K562 (cell line): ENCODE data around the gene LST1. TPM values are rescaled to one million over a fixed set of nuclear protein-coding genes. Genes with fewer than 3 reads are reported as not detected.

Experiments used
- ATF1 ChIP-seq, 2 experiments: fragments of 450-650 bp in 1 of 2; IDR thresholded peaks; 2 replicates each; pipeline ENCODE4 v1.6.1; 2016; ENCODE audit warnings: missing compliant biosample characterization in 1 of 2, missing genetic modification characterization in 1 of 2
- CBX5 ChIP-seq: IDR thresholded peaks from 2 replicates; pipeline ENCODE4 v1.6.1; 2014; ENCODE audit warnings: low read depth, borderline replicate concordance
- CREB1 ChIP-seq, 2 experiments: sonication (generic) in 1 of 2; formaldehyde crosslinking in 1 of 2; IDR thresholded peaks; 2 replicates each; pipeline versions ENCODE4 v1.6.1 to v1.8.0; 2012 to 2022; ENCODE audit warnings: inconsistent platforms in 1 of 2, mild to moderate bottlenecking in 1 of 2, missing genetic modification reagents in 1 of 2, moderate library complexity in 1 of 2
- CTCF ChIP-seq, 3 experiments: IDR thresholded peaks in 2 of 3; conservative IDR thresholded peaks in 1 of 3; 2 replicates each; pipeline ENCODE4 v1.5.1; 2011 to 2012; ENCODE audit warnings: low read length in 3 of 3, mild to moderate bottlenecking in 3 of 3, control low read depth in 2 of 3, improper control_type of control experiment in 1 of 3, inconsistent platforms in 1 of 3, low read depth in 1 of 3, mixed read lengths in 1 of 3, moderate library complexity in 1 of 3; ENCODE audit not compliant: insufficient read depth in 2 of 3
- GABPA ChIP-seq: fragments of 200-800 bp; sonication (Bioruptor generic); conservative IDR thresholded peaks from 2 replicates; pipeline ENCODE4 v1.6.1; 2016; ENCODE audit warnings: low read depth, missing genetic modification characterization, missing compliant biosample characterization
- GTF2E2 ChIP-seq: fragments of 200-800 bp; sonication (Bioruptor generic); IDR thresholded peaks from 2 replicates; pipeline ENCODE4 v1.6.1; 2016; ENCODE audit warnings: missing genetic modification characterization, missing compliant biosample characterization
- JUNB ChIP-seq: fragments of 450-650 bp; formaldehyde crosslinking; conservative IDR thresholded peaks from 2 replicates; pipeline ENCODE4 v1.4.0; 2020; ENCODE audit warnings: mild to moderate bottlenecking
- MAZ ChIP-seq, 2 experiments: fragments of 450-650 bp in 1 of 2; sonication (generic) in 1 of 2; formaldehyde crosslinking; IDR thresholded peaks in 1 of 2; conservative IDR thresholded peaks in 1 of 2; 2 replicates each; pipeline versions ENCODE4 v1.4.0 to v1.5.0; 2020; ENCODE audit warnings: mild to moderate bottlenecking in 1 of 2, missing genetic modification reagents in 1 of 2
- SMAD4 ChIP-seq: fragments of 250-450 bp; sonication (Bioruptor Pico); conservative IDR thresholded peaks from 2 replicates; pipeline ENCODE4 v1.8.0; 2021; ENCODE audit warnings: inconsistent platforms, mild to moderate bottlenecking, moderate library complexity
- TSHZ1 ChIP-seq: fragments of 250-450 bp; sonication (Bioruptor Pico); IDR thresholded peaks from 2 replicates; pipeline ENCODE4 v1.4.0; 2020; ENCODE audit warnings: mild to moderate bottlenecking, moderate library complexity
- VEZF1 ChIP-seq: fragments of 200-800 bp; sonication (Bioruptor generic); IDR thresholded peaks from 2 replicates; pipeline ENCODE4 v1.6.1; 2017; ENCODE audit warnings: missing genetic modification characterization, missing compliant biosample characterization
- ZNF76 ChIP-seq: fragments of 250-450 bp; sonication (Bioruptor Pico); IDR thresholded peaks from 2 replicates; pipeline ENCODE4 v1.4.0; 2020; ENCODE audit warnings: mild to moderate bottlenecking, moderate library complexity, borderline replicate concordance
- ZNF830 ChIP-seq: fragments of 250-450 bp; sonication (Bioruptor Pico); IDR thresholded peaks from 2 replicates; pipeline ENCODE4 v1.5.0; 2021; ENCODE audit warnings: mild to moderate bottlenecking
- polyA plus RNA-seq, 8 experiments: library from polyadenylated mRNA; depleted of rRNA in 4 of 8; stranded (reverse) in 5 of 8; unstranded in 3 of 8; fragments of >200 nt; fragmentation: Nextera tagmentation in 2 of 8; fragmentation: Illumina TruSeq in 1 of 8; extraction: Ambion mirVana in 2 of 8; extraction: Trizol in 1 of 8; gene quantifications; 2 replicates each; pipeline versions ENCODE4 v1.2.1 to v1.2.3, GENCODE V29; 2011 to 2014; ENCODE audit warnings: inconsistent platforms in 1 of 8, missing spikeins in 1 of 8
- total RNA-seq, 7 experiments: library from RNA; depleted of rRNA in 6 of 7; stranded (reverse); fragments of >200 nt in 6 of 7; fragmentation: Illumina TruSeq in 2 of 7; extraction: Trizol in 2 of 7; gene quantifications; 2 replicates each; pipeline versions ENCODE4 v1.2.1 to v1.2.3, GENCODE V29; 2011 to 2021; ENCODE audit warnings: low replicate concordance in 1 of 7
- TF ChIP-seq, protein P1 (sequence below): sonication (generic); formaldehyde crosslinking; IDR thresholded peaks from 2 replicates; pipeline ENCODE4 v1.8.1; 2023; ENCODE audit warnings: mild to moderate bottlenecking, missing genetic modification reagents
- TF ChIP-seq, protein P2 (sequence below): fragments of 250-450 bp; sonication (Bioruptor Pico); IDR thresholded peaks from 2 replicates; pipeline ENCODE4 v1.9.0; 2021; ENCODE audit warnings: mild to moderate bottlenecking

LST1 gene
- total and polyA plus RNA-seq, 9 of the 15 experiments (the other 6 are each of a cell fraction or from before 2014, with no cell fraction given) = 0.82 to 7.8 (median 1.7) TPM

GRCh38 chr6:31547727-31548543, 38.1 kb upstream of the LST1 start (continued):
- TF ChIP-seq GTF2E2 (tag) = peak; percentile 94
- no peak for TF ChIP-seq TSHZ1 (CRISPR knock-in tag)
- no peak for TF ChIP-seq ZNF76
- peak; percentile 51; the same call in 1 of the 2 replicates for TF ChIP-seq VEZF1 (CRISPR knock-in tag)
- TF ChIP-seq CREB1 (IDR thresholded peaks at IDR 0.05) = no peak
- peak; percentile 45; the same call in 1 of the 2 replicates for TF ChIP-seq CREB1 (CRISPR knock-in tag; IDR thresholded peaks at IDR 0.05)
- no peak for TF ChIP-seq ATF1 (CRISPR knock-in tag; IDR thresholded peaks at IDR 0.05)
- peak; percentile 68; the same call in 1 of the 2 replicates for TF ChIP-seq ATF1 (tag; IDR thresholded peaks at IDR 0.05)
- peak; percentile 57; the same call in 1 of the 2 replicates for TF ChIP-seq SMAD4 (CRISPR knock-in tag)
- peak; percentile 85; the same call in 1 of the 2 replicates for TF ChIP-seq GABPA (tag)
- TF ChIP-seq CTCF (IDR thresholded peaks at IDR 0.05 in 2 of 3, conservative IDR thresholded peaks at IDR 0.05 in 1 of 3; ENCODE audit: insufficient read depth in 2 of 3, low read depth in 1 of 3, low read length in 3 of 3) = no peak
- TF ChIP-seq MAZ (CRISPR knock-in tag; conservative IDR thresholded peaks at IDR 0.05 in 1 of 2, IDR thresholded peaks at IDR 0.05 in 1 of 2) = 0 out of 4 replicates have a peak, but pooled peaks of 1 of the 2 experiments have one; percentile 15
- TF ChIP-seq, protein P1, sequence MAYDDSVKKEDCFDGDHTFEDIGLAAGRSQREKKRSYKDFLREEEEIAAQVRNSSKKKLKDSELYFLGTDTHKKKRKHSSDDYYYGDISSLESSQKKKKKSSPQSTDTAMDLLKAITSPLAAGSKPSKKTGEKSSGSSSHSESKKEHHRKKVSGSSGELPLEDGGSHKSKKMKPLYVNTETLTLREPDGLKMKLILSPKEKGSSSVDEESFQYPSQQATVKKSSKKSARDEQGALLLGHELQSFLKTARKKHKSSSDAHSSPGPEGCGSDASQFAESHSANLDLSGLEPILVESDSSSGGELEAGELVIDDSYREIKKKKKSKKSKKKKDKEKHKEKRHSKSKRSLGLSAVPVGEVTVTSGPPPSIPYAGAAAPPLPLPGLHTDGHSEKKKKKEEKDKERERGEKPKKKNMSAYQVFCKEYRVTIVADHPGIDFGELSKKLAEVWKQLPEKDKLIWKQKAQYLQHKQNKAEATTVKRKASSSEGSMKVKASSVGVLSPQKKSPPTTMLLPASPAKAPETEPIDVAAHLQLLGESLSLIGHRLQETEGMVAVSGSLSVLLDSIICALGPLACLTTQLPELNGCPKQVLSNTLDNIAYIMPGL (CRISPR knock-in tag) = no peak
- TF ChIP-seq CBX5 = no peak
- TF ChIP-seq, protein P2, sequence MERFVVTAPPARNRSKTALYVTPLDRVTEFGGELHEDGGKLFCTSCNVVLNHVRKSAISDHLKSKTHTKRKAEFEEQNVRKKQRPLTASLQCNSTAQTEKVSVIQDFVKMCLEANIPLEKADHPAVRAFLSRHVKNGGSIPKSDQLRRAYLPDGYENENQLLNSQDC (CRISPR knock-in tag) = no peak
- 0 out of 2 replicates have a peak, but pooled peaks have one; percentile 36 for TF ChIP-seq ZNF830 (CRISPR knock-in tag)
- TF ChIP-seq JUNB (CRISPR knock-in tag) = no peak
